Measurements from ENCODE around the gene SLX9.

The SLX9 gene
- long read RNA-seq, result 0 reads

GRCh38 chr21:44939532-44940115, at the start of gene SLX9:
Gene SLX9, plus strand, starts transcription at chr21:44940029. Its CDS starts 29 bp downstream, at chr21:44940058.
- Histone ChIP-seq H3K4me3 (replicated peaks; ENCODE audit: insufficient read depth, low read length) (peak within 1 kb of the TSS; percentile 69), H3K27ac (replicated peaks) (peak within 1 kb of the TSS; percentile 75), H3K27me3 (ENCODE audit: insufficient read depth, poor library complexity, severe bottlenecking) (no peaks in the 10 kb centered on the region)
- TF ChIP-seq GABPA (IDR thresholded peaks at IDR 0.05; ENCODE audit: low read depth) (peak; percentile 99), SPI1 (IDR thresholded peaks at IDR 0.05; ENCODE audit: borderline replicate concordance, low read depth) (no peak), REST (IDR thresholded peaks at IDR 0.05; ENCODE audit: insufficient replicate concordance, low read depth) (peak; percentile 4), POLR2AphosphoS5 (IDR thresholded peaks at IDR 0.05; ENCODE audit: low read depth) (peak; percentile 80), CTCF (IDR thresholded peaks at IDR 0.05; ENCODE audit: insufficient read depth, low read length) (no peak)
- peak; percentile 74 to 79 for DNase-seq (ENCODE audit: low read depth in 1 of 2, low spot score in 1 of 2)

- Histone ChIP-seq H3K4me3 (replicated peaks; ENCODE audit: insufficient read depth, low read length) (no peak overlapping the region), H3K27me3 (ENCODE audit: insufficient read depth, poor library complexity, severe bottlenecking) (no peaks in the 10 kb centered on the region), H3K27ac (replicated peaks) (no peak overlapping the region)
- no peak for DNase-seq (ENCODE audit: low read depth in 1 of 2, low spot score in 1 of 2)
- TF ChIP-seq GABPA (IDR thresholded peaks at IDR 0.05; ENCODE audit: low read depth) (no peak), POLR2AphosphoS5 (IDR thresholded peaks at IDR 0.05; ENCODE audit: low read depth) (no peak), CTCF (IDR thresholded peaks at IDR 0.05; ENCODE audit: insufficient read depth, low read length) (no peak), REST (IDR thresholded peaks at IDR 0.05; ENCODE audit: insufficient replicate concordance, low read depth) (no peak), SPI1 (IDR thresholded peaks at IDR 0.05; ENCODE audit: borderline replicate concordance, low read depth) (no peak)
These were observed 49.4 kb upstream of the SLX9 start for GRCh38 chr21:44890338-44890931.

- no peaks in the 10 kb centered on the region for H3K27me3 ChIP-seq (ENCODE audit: insufficient read depth, poor library complexity, severe bottlenecking)
- no peak overlapping the region for H3K27ac ChIP-seq (replicated peaks)
- TF ChIP-seq REST (IDR thresholded peaks at IDR 0.05; ENCODE audit: insufficient replicate concordance, low read depth) (no peak), GABPA (IDR thresholded peaks at IDR 0.05; ENCODE audit: low read depth) (no peak), CTCF (IDR thresholded peaks at IDR 0.05; ENCODE audit: insufficient read depth, low read length) (no peak), POLR2AphosphoS5 (IDR thresholded peaks at IDR 0.05; ENCODE audit: low read depth) (no peak), SPI1 (IDR thresholded peaks at IDR 0.05; ENCODE audit: borderline replicate concordance, low read depth) (no peak)
- no peak for DNase-seq (ENCODE audit: low read depth in 1 of 2, low spot score in 1 of 2)
- no peak overlapping the region for H3K4me3 ChIP-seq (replicated peaks; ENCODE audit: insufficient read depth, low read length)
These were observed 48.8 kb upstream of the SLX9 start for GRCh38 chr21:44890961-44891541.

Data from HL-60 (cell line).